Measurements from ENCODE around the gene GHITM.

DNA sequence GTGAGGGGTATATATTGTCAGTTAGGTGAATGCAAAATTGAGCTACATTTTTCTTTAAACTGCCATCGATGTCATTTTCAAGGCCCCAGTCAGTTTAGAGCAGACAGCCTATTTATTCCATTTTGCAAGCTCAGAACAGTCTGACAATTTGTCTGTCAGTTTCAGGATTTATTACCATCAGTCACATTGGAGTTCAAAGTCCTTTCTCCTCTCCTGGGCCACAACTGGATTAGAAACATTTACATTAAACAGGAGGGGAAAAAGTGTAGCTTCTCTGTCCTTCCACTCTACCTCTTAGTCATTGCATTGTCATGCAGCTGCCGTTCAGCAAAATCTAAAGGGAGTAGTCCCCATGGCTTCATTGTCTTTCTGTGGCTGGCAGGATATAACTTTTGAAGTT lies 3.5 kb upstream of the GHITM start:
- no peak for TF ChIP-seq CTCF (IDR thresholded peaks at IDR 0.05; ENCODE audit: insufficient read depth, low read length, poor library complexity, severe bottlenecking)
- no peak for TF ChIP-seq EZH2phosphoT487 (conservative IDR thresholded peaks at IDR 0.05; ENCODE audit: low read length)

Data from SU-DHL-6 (cell line).